K562 (cell line): Measurements from ENCODE around the gene HYI. TPM values are rescaled to one million over a fixed set of nuclear protein-coding genes. Genes with fewer than 3 reads are reported as not detected.
A peak's percentile ranks its signal among the peaks of the same experiment; 100 is the strongest.

Experiments used
- CEBPB ChIP-seq: fragments of 450-650 bp; IDR thresholded peaks from 2 replicates; pipeline ENCODE4 v1.6.1; 2016; ENCODE audit warnings: missing genetic modification characterization, missing compliant biosample characterization
- CEBPG ChIP-seq, 3 experiments: fragments of 200-800 bp in 1 of 3; sonication (Bioruptor generic) in 1 of 3; sonication (generic) in 1 of 3; formaldehyde crosslinking in 1 of 3; IDR thresholded peaks in 2 of 3; conservative IDR thresholded peaks in 1 of 3; 2 replicates each; pipeline versions ENCODE4 v1.6.1 to v1.8.0; 2016 to 2022; ENCODE audit warnings: missing compliant biosample characterization in 2 of 3, missing genetic modification characterization in 2 of 3, mild to moderate bottlenecking in 1 of 3, missing genetic modification reagents in 1 of 3
- PHF8 ChIP-seq: fragments of 200-600 bp; sonication (generic); IDR thresholded peaks from 2 replicates; pipeline ENCODE4 v1.6.1; 2012; ENCODE audit warnings: mixed run types, mild to moderate bottlenecking, inconsistent platforms, low read length, moderate library complexity, borderline replicate concordance
- ZNF24 ChIP-seq: fragments of 450-650 bp; IDR thresholded peaks from 2 replicates; pipeline ENCODE4 v1.6.1; 2016
- polyA plus RNA-seq, 8 experiments: library from polyadenylated mRNA; depleted of rRNA in 4 of 8; stranded (reverse) in 5 of 8; unstranded in 3 of 8; fragments of >200 nt; fragmentation: Nextera tagmentation in 2 of 8; fragmentation: Illumina TruSeq in 1 of 8; extraction: Ambion mirVana in 2 of 8; extraction: Trizol in 1 of 8; gene quantifications; 2 replicates each; pipeline versions ENCODE4 v1.2.1 to v1.2.3, GENCODE V29; 2011 to 2014; ENCODE audit warnings: inconsistent platforms in 1 of 8, missing spikeins in 1 of 8
- total RNA-seq, 7 experiments: library from RNA; depleted of rRNA in 6 of 7; stranded (reverse); fragments of >200 nt in 6 of 7; fragmentation: Illumina TruSeq in 2 of 7; extraction: Trizol in 2 of 7; gene quantifications; 2 replicates each; pipeline versions ENCODE4 v1.2.1 to v1.2.3, GENCODE V29; 2011 to 2021; ENCODE audit warnings: low replicate concordance in 1 of 7
- TF ChIP-seq, protein P1 (sequence below): fragments of 250-450 bp; sonication (Bioruptor Pico); IDR thresholded peaks from 2 replicates; pipeline ENCODE4 v1.5.0; 2021; ENCODE audit warnings: mild to moderate bottlenecking, moderate library complexity
- TF ChIP-seq, protein P2 (sequence below): fragments of 200-800 bp; sonication (Bioruptor generic); IDR thresholded peaks from 2 replicates; pipeline ENCODE4 v1.6.1; 2016; ENCODE audit warnings: missing genetic modification characterization, missing compliant biosample characterization
- TF ChIP-seq, protein P3 (sequence below), 2 experiments: IDR thresholded peaks; 2 replicates each; pipeline ENCODE4 v1.6.1; 2011; ENCODE audit warnings: borderline replicate concordance in 1 of 2, control low read depth in 1 of 2, low read depth in 1 of 2, low read length in 1 of 2, mild to moderate bottlenecking in 1 of 2, mixed read lengths in 1 of 2, moderate library complexity in 1 of 2; ENCODE audit not compliant: insufficient read depth in 1 of 2, insufficient read length in 1 of 2, poor library complexity in 1 of 2, severe bottlenecking in 1 of 2; ENCODE audit errors: extremely low read depth in 1 of 2
- TF ChIP-seq, protein P4 (sequence below): fragments of 150-350 bp; conservative IDR thresholded peaks from 2 replicates; pipeline ENCODE4 v1.6.1; 2014; ENCODE audit warnings: low read length
- TF ChIP-seq, protein P5 (sequence below): fragments of 250-450 bp; sonication (Bioruptor Pico); IDR thresholded peaks from 2 replicates; pipeline ENCODE4 v1.8.0; 2021; ENCODE audit warnings: moderate library complexity, mild to moderate bottlenecking, inconsistent platforms

HYI gene
- total and polyA plus RNA-seq, 9 of the 15 experiments (the other 6 are each of a cell fraction or from before 2014, with no cell fraction given) = 0.04 to 4.1 (median 1.4) TPM; not detected in 1

DNA sequence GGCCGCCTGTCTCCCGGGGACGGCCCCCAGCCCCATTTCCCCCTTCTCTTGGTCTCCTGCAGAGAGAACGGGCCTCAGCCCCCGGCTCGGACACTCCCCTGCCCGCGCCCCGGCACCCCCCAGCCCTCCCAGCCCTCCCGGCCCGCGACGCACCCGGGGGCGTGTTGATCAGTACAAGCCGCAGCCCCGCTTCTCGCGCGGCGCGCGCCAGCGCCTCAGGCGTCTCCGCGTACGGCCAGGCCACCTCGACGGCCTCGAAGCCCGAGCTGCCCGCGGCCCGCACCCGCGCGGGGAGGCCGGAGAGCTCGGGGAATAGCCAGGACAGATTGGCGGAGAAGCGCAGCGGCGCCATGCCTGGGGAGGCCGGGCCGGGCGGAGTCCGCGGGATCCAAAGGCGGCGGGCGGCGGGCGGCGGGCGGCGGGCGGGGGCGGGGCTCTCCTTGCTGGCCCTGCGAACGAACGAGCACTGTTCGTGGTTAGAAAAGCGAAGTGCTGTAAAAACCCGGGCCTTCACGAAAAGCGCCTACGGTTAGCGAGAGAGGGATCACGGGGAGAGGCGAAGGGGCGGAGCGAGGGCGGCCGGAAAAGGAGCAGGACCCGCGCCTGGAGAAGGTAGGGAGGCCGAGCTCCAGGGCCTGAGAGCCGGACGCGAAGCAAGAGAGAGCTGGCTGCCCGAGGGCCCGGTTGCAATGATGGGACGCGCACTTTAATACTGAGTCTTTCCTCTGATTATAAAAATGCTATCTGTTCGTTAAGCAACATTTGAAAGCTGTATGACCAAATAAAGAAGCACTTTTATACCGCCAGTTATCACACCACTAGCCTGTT lies at the start of gene HYI (continued):
- TF ChIP-seq, protein P1, sequence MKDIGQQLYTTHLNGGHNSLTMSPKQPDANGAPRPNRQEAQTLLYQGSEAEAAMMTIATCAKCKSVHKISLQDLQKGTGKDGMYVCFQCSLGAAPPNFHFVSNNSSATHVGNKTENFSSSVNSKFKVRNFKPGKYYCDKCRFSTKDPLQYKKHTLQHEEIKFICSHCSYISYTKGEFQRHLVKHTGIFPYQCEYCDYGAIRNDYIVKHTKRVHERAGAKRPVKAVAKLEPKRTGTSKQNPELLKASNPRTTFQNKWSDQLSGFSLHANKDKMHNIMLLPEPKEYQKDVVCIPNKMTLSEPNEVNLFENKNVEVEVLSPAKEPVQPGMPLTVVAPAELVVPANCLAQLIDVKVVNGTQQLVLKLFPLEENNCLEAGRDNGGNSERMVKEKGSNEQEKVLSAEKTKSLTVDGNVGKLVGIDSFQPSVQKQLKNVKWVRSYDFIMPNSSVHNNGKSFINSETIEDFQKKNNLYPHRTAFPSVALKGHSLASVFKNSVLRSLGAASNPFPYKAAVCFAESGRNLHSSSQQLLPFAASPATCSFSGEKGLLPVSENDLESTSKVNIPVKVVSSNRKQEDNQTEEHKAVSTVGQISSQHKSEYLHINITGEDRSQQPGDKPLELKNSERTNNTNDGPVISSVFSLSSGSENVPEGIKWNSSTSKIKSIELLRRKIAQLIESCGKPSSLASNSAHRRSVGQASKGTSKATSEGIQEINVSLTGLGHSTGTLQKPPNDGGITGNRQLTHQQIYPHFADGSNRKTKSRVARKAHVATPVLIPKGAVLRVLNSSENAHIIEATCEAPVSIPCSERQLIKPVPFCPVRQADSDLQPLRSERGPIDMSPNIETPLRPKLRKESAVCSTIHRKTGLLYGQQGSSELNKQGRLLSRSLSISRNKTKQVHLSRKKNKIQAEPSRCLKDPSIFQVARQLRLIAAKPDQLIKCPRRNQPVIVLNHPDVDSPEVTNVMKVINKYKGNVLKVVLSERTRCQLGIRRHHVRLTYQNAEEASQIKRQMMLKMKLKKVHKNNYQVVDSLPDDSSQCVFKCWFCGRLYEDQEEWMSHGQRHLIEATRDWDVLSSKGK (CRISPR knock-in tag) = no peak
- TF ChIP-seq CEBPG (CRISPR knock-in tag; IDR thresholded peaks at IDR 0.05) = no peak
- no peak for TF ChIP-seq CEBPG (tag; conservative IDR thresholded peaks at IDR 0.05 in 1 of 2, IDR thresholded peaks at IDR 0.05 in 1 of 2)
- TF ChIP-seq, protein P2, sequence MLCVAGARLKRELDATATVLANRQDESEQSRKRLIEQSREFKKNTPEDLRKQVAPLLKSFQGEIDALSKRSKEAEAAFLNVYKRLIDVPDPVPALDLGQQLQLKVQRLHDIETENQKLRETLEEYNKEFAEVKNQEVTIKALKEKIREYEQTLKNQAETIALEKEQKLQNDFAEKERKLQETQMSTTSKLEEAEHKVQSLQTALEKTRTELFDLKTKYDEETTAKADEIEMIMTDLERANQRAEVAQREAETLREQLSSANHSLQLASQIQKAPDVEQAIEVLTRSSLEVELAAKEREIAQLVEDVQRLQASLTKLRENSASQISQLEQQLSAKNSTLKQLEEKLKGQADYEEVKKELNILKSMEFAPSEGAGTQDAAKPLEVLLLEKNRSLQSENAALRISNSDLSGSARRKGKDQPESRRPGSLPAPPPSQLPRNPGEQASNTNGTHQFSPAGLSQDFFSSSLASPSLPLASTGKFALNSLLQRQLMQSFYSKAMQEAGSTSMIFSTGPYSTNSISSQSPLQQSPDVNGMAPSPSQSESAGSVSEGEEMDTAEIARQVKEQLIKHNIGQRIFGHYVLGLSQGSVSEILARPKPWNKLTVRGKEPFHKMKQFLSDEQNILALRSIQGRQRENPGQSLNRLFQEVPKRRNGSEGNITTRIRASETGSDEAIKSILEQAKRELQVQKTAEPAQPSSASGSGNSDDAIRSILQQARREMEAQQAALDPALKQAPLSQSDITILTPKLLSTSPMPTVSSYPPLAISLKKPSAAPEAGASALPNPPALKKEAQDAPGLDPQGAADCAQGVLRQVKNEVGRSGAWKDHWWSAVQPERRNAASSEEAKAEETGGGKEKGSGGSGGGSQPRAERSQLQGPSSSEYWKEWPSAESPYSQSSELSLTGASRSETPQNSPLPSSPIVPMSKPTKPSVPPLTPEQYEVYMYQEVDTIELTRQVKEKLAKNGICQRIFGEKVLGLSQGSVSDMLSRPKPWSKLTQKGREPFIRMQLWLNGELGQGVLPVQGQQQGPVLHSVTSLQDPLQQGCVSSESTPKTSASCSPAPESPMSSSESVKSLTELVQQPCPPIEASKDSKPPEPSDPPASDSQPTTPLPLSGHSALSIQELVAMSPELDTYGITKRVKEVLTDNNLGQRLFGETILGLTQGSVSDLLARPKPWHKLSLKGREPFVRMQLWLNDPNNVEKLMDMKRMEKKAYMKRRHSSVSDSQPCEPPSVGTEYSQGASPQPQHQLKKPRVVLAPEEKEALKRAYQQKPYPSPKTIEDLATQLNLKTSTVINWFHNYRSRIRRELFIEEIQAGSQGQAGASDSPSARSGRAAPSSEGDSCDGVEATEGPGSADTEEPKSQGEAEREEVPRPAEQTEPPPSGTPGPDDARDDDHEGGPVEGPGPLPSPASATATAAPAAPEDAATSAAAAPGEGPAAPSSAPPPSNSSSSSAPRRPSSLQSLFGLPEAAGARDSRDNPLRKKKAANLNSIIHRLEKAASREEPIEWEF (CRISPR knock-in tag) = no peak
- TF ChIP-seq, protein P3, sequence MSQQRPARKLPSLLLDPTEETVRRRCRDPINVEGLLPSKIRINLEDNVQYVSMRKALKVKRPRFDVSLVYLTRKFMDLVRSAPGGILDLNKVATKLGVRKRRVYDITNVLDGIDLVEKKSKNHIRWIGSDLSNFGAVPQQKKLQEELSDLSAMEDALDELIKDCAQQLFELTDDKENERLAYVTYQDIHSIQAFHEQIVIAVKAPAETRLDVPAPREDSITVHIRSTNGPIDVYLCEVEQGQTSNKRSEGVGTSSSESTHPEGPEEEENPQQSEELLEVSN (IDR thresholded peaks at IDR 0.05; ENCODE audit: borderline replicate concordance in 1 of 2, extremely low read depth in 1 of 2, insufficient read depth in 1 of 2, insufficient read length in 1 of 2, low read depth in 1 of 2, low read length in 1 of 2, poor library complexity in 1 of 2, severe bottlenecking in 1 of 2) = peak; percentile 46 to 74
- TF ChIP-seq PHF8 = peak; percentile 26; the same call in 1 of the 2 replicates
- TF ChIP-seq CEBPB (tag) = no peak
- TF ChIP-seq, protein P4, sequence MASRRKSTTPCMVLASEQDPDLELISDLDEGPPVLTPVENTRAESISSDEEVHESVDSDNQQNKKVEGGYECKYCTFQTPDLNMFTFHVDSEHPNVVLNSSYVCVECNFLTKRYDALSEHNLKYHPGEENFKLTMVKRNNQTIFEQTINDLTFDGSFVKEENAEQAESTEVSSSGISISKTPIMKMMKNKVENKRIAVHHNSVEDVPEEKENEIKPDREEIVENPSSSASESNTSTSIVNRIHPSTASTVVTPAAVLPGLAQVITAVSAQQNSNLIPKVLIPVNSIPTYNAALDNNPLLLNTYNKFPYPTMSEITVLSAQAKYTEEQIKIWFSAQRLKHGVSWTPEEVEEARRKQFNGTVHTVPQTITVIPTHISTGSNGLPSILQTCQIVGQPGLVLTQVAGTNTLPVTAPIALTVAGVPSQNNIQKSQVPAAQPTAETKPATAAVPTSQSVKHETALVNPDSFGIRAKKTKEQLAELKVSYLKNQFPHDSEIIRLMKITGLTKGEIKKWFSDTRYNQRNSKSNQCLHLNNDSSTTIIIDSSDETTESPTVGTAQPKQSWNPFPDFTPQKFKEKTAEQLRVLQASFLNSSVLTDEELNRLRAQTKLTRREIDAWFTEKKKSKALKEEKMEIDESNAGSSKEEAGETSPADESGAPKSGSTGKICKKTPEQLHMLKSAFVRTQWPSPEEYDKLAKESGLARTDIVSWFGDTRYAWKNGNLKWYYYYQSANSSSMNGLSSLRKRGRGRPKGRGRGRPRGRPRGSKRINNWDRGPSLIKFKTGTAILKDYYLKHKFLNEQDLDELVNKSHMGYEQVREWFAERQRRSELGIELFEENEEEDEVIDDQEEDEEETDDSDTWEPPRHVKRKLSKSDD = no peak
- TF ChIP-seq, protein P5, sequence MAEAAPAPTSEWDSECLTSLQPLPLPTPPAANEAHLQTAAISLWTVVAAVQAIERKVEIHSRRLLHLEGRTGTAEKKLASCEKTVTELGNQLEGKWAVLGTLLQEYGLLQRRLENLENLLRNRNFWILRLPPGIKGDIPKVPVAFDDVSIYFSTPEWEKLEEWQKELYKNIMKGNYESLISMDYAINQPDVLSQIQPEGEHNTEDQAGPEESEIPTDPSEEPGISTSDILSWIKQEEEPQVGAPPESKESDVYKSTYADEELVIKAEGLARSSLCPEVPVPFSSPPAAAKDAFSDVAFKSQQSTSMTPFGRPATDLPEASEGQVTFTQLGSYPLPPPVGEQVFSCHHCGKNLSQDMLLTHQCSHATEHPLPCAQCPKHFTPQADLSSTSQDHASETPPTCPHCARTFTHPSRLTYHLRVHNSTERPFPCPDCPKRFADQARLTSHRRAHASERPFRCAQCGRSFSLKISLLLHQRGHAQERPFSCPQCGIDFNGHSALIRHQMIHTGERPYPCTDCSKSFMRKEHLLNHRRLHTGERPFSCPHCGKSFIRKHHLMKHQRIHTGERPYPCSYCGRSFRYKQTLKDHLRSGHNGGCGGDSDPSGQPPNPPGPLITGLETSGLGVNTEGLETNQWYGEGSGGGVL (CRISPR knock-in tag) = no peak
- TF ChIP-seq ZNF24 = no peak
